ENCODE data around the gene C11orf52.

The C11orf52 gene

GRCh38 chr11:111939836-111940604, 21.3 kb downstream of the C11orf52 start:
- DNase-seq = no peak

GRCh38 chr11:111941963-111942362, 23.2 kb downstream of the C11orf52 start:
- no peak for DNase-seq

GRCh38 chr11:111942829-111943228, 24.1 kb downstream of the C11orf52 start:
- DNase-seq = no peak

- no peak for DNase-seq
Measured at GRCh38 chr11:111944139-111944538, 25.4 kb downstream of the C11orf52 start.

- peak; percentile 29 for DNase-seq
Measured at GRCh38 chr11:111944651-111945051, 25.9 kb downstream of the C11orf52 start.

- DNase-seq = no peak
Measured at GRCh38 chr11:111945198-111945597, 26.5 kb downstream of the C11orf52 start.

- no peak for DNase-seq
Measured at GRCh38 chr11:111946499-111946898, 27.8 kb downstream of the C11orf52 start.

GRCh38 chr11:111947143-111947542, 28.4 kb downstream of the C11orf52 start:
- DNase-seq = no peak

GRCh38 chr11:111949519-111950426, 31.1 kb downstream of the C11orf52 start:
- no peak for DNase-seq

GRCh38 chr11:111951565-111951964, 32.9 kb downstream of the C11orf52 start:
- no peak for DNase-seq

- no peak for DNase-seq
Measured at GRCh38 chr11:111954154-111954553, 35.4 kb downstream of the C11orf52 start.

GRCh38 chr11:111957663-111958444, 39.1 kb downstream of the C11orf52 start:
- DNase-seq = no peak

- no peak for DNase-seq
Measured at GRCh38 chr11:111960916-111961315, 42.2 kb downstream of the C11orf52 start.

GRCh38 chr11:111961389-111962300, 42.9 kb downstream of the C11orf52 start:
- DNase-seq = no peak

GRCh38 chr11:111963931-111964340, 45.2 kb downstream of the C11orf52 start:
- peak; percentile 20 for DNase-seq

GRCh38 chr11:111966678-111967077, 48.0 kb downstream of the C11orf52 start:
- DNase-seq = no peak

GRCh38 chr11:111967649-111968048, 48.9 kb downstream of the C11orf52 start:
- no peak for DNase-seq

GRCh38 chr11:111969344-111969743, 50.6 kb downstream of the C11orf52 start:
- no peak for DNase-seq

GRCh38 chr11:111974446-111974845, 55.7 kb downstream of the C11orf52 start:
- no peak for DNase-seq

- no peak for DNase-seq
Measured at GRCh38 chr11:111975076-111975806, 56.5 kb downstream of the C11orf52 start.

- no peak for DNase-seq
Measured at GRCh38 chr11:111976119-111976766, 57.5 kb downstream of the C11orf52 start.

Measured in stimulated activated CD4-positive, alpha-beta T cell treated with anti-CD3 and anti-CD28 coated beads, Interleukin-15, amount 100 ng/mL, for 24 hours (primary cell).